ENCODE data around the gene NPHP4.
"Not testable (repeated sequence)": the region's sequence is repeated elsewhere in the genome, so short reads cannot be mapped to it uniquely, and the experiment has no call there.

The NPHP4 gene

DNA sequence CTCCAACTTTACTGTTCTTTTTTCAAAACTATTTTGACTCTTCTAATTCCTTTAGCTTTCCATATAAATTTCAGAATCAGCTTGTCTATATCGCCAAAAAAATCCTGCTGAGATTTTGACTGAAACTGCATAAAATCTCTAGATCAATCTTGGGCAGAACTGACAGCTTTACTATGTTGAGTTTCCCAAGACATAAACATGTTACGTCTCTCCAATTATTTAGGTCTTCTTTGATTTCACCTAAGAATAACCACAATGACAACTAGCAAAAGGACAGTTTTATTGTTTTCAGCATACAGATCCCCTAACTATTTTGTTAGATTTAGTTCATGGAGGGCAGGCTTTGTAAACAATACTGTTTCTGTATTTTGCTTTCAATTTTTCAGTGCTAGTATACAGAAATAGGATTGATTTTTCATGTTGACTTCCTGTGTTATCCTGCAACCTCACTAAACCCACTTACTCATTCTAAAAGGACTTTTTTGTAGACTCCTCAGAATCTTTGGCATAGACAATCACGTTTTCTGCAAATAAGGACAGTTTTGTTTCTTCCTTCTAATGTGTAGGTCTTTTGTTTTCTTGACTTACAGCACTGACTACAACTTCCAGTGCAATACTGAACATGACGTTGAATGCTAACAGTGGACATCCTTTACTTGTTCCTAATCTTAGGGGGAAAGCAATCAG lies 63.4 kb downstream of the NPHP4 start:
- DNase-seq, result no peak

DNA sequence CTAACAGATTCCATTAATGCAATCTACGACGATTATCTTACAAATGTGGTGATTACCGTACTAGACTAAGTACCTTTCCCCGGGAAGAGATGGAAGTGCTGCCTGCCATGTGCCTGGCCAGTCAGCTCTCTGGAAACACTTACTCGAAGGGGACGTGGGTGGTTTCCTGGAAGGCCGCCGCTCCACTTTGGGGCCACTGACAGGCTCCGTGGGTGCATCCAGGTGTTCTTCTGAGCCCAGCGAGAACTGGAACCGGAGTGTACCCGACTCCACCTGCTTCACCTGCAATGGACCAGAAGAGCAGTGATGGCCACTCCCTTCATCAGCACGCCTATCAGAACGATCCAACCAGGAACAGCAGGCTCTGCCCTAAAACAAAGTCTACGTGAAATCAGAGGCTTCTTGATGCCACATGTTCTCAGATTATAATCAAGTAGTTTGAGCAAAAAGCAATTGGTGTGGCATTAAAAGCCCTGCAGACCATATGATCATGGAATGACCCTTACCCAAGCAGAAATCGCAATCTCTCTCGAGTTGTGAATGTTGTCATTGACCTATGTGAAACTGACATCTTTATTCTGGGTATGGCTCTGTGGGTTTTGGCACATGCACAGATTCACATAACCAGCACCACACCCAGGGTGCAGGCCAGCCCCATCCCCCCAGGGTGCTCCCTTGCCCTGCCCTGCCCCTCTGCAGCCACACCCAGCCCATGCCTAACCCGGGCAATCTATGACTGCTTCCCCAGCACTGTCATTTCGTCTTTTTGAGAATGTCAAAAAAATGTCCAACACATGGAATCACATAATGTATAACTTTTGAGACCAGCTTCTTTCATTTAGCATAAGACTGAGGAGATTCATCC lies 64.5 kb downstream of the NPHP4 start:
- no peak for DNase-seq

DNA sequence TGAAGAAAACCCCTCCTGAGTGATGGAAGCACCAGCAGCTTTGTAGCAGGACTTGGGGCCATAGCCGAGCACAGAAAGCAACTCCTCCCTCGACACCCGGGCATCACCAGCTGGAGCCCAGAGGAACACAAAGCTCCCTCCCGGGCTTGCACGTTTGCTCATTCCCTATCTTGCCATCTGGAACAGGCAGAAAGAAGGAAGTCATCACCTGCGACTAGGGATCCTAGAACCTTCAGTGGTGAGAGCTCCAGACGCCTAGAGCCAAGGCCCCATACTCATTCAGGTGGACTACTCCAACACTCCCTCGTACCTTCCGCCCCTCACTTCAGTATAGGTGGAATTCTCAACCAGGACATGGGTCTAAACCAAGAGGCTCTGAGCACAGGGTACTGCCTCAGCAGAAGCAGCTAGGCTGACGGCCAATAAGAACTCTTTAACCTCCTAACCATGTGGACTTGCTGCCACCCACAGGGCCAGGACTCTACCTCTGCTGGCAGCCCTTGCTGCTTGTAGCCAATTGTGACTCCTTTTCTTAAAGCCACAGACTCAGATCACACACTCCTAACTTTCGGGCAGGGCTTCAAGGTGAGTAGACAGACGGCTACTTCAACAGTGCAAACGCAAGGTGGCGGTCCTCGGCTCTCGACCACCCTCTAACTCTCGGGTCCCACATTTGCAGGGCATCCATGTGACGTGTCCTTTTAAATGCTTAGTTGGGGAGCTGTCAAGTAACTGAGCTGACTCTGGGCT lies 65.4 kb downstream of the NPHP4 start:
- DNase-seq, result no peak

DNA sequence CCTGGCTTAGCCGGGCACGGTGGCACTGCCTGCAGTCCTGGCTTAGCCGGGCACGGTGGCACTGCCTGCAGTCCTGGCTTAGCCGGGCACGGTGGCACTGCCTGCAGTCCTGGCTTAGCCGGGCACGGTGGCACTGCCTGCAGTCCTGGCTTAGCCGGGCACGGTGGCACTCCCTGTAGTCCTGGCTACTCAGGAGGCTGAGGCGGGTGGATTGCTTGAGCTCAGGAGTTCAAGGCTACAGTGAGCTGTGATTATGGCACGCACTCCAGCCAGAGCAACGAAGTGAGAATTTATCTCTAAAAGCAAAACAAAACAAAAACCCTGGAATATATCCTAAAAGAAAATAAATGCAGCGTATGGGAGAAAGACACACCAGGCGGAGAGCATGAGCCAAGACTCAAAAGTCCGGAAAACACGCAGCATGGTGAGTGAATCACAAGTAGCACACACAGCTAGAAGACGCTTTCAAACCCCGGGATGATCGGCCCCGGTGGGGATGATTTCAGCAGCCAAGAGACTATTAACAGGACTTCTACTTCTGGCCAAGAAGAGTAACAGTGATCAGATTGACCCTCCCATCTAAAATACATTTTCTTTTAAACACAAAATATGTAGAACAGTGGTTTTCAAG lies 69.4 kb downstream of the NPHP4 start:
- DNase-seq, result not testable (repeated sequence)

DNA sequence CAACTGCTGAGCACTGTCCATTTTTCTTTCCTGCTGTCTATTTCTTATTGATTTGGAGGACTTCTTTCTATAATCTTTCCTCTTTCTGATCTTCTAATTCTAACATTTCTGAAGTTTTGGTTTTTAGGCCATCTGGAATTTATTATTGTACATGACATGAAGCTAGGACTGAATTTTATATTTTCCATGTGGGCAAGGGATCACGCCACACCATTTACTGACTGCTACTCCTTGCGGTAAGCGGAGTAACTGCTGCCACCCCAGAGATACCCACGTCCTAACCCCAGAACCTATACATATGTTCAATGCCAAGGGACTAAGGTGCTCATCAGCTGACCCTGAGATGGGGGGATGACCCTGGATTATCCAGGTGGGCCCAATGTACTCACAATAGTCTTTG lies 70.6 kb downstream of the NPHP4 start:
- no peak for DNase-seq

DNA sequence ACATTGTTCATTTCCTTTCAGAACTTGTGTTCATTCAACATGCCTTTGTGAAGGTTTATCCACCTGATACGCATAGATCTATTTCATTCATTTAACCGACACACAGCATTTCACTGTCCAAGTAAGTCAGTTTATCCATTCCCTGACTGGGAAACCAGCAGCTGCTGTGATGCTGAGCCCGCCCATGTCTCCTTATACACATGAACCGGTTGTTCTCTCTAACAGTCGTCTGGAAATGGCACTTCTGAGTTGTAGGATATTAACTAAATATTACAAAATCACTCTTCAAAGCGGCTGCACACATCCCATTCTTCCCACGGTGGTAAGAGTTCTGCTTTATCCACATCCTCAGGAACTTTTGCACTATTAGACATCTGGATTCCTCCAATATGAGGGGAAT lies 71.1 kb downstream of the NPHP4 start:
- DNase-seq, result no peak

DNA sequence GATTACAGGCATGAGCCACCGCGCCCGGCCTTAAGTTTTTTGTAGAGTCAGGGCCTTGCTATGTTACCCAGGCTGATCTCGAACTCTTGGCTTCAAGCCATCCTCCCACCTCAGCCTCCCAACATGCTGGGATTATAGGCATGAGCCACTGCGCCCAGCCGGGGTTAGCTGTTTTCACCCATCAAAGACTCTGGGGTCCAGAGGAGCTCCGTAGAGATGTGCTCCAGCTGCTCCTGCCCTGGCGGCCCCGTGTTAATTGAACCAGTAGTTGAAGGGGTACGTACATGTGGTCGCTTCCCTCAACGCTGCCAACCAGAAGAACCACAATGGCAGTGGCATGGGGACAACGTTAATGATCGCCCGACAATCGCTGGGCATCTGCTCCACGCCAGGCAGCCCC lies 72.0 kb downstream of the NPHP4 start:
- DNase-seq, result no peak

DNA sequence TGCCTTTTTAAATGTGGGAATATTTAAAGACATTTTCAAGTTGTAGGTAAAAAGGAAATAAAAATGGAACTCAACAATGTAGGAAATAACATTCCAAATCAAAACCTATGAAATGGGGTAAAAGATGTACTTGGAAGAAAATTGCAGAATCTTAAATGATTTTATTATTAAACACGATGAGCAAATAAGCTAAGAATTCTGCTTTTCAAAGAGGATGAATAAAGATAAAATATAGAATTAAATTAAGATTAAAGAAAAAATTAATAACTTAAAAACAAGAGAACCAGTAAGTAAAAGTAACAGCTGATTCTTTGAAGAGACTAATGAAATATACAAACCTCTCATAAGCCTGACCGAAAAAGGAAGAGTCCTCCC lies 74.0 kb downstream of the NPHP4 start:
- DNase-seq, result no peak

DNA sequence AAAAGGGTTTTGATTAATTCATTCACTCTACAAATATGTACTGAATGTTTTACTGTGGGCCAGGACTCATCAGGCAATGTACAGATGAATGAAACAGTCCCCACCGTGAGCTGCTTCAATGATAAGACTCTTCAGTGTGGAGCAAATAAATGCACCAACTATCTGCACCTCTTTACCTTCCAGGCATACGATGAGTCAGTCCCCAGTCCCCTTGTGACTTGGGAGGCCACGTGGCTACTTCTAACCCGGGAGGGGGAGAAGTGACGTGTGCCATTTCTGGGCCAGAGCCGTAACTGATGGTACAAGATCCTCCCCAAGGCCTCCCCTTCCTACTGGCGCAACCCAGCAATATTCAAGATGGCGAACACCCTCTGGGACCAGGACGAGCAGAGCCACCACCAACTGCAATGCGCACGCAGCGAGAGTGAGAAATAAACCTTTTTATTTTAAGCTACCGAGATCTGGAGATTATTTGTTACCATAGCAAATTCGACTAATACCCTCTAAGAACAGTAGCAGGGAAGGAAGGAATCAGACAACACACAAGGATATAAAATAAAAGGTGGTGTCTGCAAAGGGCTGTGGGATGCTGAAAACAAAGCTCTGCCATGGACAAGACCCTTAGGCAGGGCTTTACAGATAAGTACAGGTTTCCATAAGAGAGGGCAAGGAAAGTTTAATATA lies 74.5 kb downstream of the NPHP4 start:
- DNase-seq, result no peak

DNA sequence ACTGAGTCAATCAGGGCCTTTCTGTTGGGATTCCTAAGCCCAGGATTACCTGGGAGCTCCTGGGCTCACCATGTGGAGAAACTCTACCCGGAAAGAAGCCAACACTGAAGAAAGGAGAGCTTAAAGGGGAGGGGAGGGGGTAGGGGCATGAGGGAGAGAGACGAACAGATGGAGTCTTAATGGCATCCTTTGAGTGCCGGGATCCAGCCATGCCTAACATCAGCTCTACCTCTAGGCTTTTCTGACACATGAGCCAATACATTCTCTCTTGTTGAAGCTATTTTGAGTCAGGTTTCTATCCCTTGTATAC lies 75.0 kb downstream of the NPHP4 start:
- no peak for DNase-seq

DNA sequence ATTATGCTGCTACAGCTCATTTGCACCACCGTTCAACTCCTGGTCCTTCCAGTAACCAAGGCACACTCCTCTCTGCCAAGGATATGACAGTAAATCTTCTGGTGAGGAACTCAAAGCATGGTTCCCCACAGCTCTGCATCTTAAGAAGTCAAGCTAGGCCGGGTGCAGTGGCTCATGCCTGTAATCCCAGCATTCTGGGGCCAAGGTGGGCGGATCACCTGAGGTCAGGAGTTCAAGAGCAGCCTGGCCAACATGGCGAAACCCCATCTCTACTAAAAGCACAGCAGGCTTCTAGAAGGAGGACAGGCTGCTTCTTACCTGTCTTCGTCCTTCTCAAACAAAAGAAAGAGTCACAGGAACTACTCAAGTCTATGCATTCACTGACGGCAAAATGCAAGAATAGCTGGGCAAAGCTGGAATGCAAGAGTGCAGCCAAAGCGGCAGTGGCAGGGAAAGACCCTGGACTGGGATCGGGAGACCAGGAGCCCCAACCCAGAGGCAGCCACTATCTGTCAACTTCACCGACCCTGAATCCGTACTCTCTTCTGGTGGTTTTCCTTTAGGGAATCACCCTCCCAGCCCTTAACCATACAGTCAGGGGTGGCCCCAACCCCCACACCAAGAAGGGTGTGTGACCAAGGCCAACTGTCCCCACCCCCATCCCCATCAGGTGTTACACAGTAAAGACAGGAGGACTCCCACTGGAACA lies 75.5 kb downstream of the NPHP4 start:
- DNase-seq, result no peak

DNA sequence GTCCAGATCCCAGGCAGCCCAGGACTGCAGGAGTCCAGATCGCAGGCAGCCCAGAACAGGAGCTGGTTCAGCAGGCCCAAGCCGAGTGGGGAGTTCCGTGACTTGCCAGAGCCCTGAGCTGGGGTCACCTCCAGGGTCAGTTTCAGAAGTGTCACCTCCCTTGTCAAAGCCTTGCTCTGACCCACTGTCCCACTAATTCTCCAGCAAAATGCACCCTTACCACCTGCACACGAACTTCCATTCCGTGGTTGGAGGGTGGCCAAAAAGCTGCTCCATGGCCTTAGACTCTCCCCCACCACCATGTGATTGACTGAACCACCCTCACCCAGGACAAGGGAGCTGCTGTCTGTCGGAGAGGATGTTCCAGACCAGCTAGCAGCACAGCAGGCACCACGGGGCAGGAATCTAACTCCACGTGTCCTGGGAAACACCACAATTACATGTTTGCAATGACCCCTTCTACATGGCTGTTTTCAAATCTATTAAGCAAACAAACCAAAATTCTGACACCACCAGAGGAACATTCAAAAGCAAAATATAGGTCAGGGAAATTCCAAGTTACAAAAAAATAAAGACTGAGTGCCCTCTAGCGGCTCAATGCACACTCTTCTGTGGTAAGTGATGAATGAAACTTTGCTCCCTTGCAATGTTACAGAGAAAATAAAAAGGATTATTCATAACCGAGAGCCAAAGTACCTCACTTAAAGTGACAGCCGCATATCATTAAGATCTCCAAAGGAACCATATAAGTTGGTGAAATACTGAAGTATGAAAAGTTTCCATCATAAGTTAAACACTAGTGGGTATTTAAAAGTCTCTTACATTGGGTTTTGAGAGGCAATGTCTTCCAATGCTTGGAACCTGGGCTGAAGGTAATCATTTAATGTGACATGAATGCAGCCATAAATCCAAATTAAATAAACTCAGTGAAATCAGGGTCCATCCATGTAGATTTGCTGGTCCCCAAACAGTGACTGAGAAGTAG lies 76.3 kb downstream of the NPHP4 start:
- no peak for DNase-seq

DNA sequence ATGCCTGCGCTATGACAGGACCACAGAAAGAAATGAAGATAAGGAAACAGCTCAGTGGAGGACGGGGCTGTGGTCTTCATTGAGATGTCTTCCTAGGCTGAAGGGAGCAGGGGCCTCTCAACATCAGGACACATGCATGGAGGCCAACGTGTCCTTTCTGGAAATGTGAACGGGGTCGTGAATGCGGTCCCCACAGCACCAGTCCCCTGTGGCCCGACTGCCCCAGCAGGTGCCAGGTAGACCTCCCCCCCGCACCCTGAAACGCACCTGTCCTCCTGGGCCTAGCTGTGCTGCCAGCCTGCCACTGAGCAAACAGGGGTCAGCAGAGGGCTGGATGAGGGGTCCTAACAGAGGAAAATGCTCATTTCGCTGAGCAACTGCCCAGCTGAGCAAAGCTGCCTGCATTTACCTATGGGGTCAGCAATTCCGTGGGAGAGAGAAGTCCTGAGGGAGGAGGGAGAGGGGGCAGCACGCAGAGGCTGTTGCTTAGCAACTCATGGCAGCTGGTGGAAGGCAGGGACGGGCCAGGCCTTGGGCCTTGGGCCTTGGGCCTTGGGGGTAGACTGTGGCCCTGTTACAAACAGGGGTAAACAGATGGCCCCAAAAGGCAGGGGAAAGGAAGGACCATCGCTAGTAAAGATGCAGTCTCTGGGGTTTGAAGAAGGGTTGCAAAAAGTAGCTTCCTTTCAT lies 77.4 kb downstream of the NPHP4 start:
- DNase-seq, result no peak

DNA sequence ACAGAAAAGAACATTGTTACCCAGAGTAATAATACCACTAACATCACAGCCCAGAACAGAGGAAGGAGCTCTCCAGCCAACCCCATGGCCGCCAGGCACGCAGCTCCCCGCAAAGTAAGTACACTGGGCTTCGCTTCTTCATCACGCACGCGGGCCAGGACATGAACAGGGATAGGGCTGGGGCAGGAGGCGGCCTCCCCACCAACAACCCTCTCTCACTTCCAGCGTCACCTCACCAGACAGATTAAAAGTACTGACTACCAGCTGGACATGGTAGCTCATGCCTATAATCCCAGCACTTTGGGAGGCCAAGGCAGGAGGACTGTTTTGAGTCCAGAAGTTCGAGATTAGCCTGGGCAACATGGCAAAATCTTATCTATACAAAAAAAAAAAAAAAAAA lies 78.3 kb downstream of the NPHP4 start:
- no peak for DNase-seq

DNA sequence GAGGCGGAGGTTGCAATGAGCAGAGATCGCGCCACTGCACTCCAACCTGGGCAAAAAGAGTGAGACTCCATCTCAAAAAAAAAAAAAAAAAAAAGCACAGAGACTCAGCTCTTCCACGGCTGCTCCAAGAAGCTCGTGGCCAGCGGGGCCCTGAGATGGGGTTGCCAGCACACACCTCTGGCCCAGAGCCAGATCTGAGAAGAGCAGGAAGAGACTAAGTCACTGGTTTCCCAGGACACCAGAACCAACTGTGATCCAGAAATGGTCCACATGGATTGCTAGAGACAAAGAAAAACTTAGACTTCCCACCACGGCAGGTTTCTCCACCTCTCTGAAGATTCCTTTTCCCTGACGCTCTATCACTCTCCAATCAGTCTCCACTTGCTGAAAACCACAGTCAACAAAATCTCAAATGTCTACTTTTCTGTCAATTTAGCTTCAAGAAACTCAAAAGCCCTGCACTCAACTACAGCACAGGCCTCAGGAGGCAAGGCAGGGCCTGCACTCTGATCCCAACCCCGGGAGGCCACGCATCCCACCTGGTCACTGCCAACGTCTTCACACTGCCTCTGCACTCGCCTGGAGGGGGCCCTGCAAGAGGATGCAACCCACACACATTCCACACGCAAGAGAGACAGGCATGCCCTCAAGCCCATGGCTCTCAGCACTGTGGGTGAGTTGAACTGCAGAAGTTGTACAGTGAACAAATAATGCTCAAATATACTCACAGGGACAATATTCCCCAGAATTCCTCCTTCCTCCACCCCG lies 79.0 kb downstream of the NPHP4 start:
- DNase-seq, result no peak

DNA sequence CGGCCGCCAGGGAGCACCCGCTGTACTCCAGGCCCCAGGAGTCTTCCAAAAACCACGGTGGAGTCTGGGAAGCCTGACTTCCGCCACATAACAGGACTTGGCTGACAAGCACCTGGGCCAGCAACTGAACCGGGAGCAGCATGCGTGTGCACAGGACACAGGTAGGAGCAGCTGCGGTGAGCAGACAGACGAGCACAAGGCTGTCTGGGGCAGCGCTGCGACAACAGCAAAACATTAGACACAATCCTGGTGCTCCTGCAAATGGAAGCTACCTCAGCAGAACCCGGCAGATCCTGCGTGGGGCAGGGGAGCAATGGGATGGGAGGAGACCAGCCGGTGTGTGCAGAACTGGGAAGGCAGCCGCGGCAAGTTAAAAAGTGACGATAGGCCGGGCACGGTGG lies 80.4 kb downstream of the NPHP4 start:
- DNase-seq, result no peak

DNA sequence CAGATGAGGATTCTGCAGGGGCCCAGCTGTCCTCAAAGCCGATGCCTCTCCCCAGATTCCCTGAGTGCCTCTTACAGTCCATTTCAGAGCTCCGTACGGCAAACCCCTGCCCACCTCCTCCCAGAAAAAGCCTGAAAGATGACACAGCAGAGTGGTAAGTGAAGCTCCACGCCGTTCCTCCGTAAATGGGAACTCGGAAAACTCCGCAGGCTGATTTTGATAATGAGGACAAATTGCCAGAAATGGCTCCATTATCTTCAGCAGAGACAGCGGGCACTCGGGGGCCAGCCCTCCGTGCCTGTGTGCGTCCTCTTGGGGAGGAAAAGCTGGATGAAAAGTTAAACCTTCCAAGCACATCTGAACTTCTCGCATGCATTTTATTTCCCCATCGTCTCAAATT lies 81.1 kb downstream of the NPHP4 start:
- DNase-seq, result no peak

DNA sequence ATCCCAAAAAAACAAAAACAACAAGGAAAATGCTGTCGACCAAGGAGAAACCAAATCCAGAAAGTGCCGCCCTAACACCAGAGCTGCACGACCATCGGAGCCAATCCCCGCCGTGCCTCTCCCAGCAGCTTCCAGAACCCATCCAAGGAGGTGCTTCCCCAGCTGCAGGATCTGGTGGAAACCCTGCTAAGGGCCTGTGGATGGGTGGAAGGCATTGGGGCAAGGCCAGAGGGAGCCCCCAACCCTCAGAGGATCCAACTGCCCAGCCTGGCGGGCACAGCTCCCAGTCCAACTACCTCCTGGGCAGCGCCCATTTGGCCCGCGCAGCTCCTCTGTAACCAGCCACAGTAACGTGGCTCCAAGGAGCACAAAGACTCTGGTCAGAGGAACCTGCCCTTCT lies 81.6 kb downstream of the NPHP4 start:
- DNase-seq, result no peak

DNA sequence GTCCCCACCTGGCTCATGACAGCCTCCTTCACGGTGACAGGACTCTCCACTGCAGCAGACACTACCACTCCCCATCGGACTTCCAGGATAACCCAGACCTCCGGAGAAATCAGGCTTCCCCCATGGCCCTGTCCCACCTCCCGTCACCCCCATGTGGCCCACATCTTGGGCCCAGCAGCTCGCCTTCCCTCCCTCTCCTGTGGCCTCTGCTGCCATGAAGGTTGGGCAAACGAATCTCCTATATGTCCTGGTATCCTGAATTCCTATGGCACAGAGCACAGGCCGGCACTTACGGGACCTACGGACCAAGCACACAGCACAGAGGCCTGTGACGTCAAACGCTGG lies 82.0 kb downstream of the NPHP4 start:
- no peak for DNase-seq

Measured in CD4-positive, alpha-beta T cell treated with Interferon gamma for 1 hour (primary cell).